GM23338 (cell line): ENCODE data around the gene MTHFS. TPM values are rescaled to one million over a fixed set of nuclear protein-coding genes. Genes with fewer than 3 reads are reported as not detected.

Experiments
- ATAC-seq: fragments of 200-7000 bp; cut with Tn5 transposase; 3 replicates; pipeline ENCODE4 v1.9.1; 2020
- DNase-seq: peaks from one replicate; pipeline ENCODE4 v3.0.0-alpha.2; 2015; ENCODE audit warnings: low spot score
- H2AFZ ChIP-seq: fragments of 200-600 bp; sonication (generic); 2 replicates; pipeline ENCODE4 v1.8.0; 2016; ENCODE audit warnings: antibody characterized with exemption, mild to moderate bottlenecking, moderate library complexity
- H3F3A ChIP-seq: fragments of 200-600 bp; sonication (generic); replicated peaks from 2 replicates; pipeline ENCODE4 v1.8.0; 2017; ENCODE audit warnings: antibody characterized with exemption, mixed run types, low read depth
- H3K27ac ChIP-seq: fragments of 200-600 bp; sonication (generic); 2 replicates; pipeline ENCODE4 v1.6.1; 2016; ENCODE audit warnings: low read depth
- H3K27me3 ChIP-seq: fragments of 200-600 bp; sonication (generic); 2 replicates; pipeline ENCODE4 v1.8.0; 2016; ENCODE audit warnings: mild to moderate bottlenecking, mixed run types, moderate library complexity; ENCODE audit not compliant: insufficient read depth
- H3K36me3 ChIP-seq: fragments of 200-600 bp; sonication (generic); 2 replicates; pipeline ENCODE4 v1.8.0; 2016; ENCODE audit warnings: mild to moderate bottlenecking; ENCODE audit not compliant: insufficient read depth
- H3K4me1 ChIP-seq: fragments of 200-600 bp; sonication (generic); 2 replicates; pipeline ENCODE4 v1.8.0; 2016; ENCODE audit warnings: mild to moderate bottlenecking, moderate library complexity; ENCODE audit not compliant: insufficient read depth
- H3K4me2 ChIP-seq: fragments of 200-600 bp; sonication (generic); 2 replicates; pipeline ENCODE4 v1.7.1; 2017; ENCODE audit warnings: mixed run types
- H3K4me3 ChIP-seq: fragments of 200-600 bp; sonication (generic); 2 replicates; pipeline ENCODE4 v1.6.1; 2016; ENCODE audit warnings: mixed run types
- H3K79me2 ChIP-seq: fragments of 200-600 bp; sonication (generic); replicated peaks from 2 replicates; pipeline ENCODE4 v1.8.0; 2017; ENCODE audit warnings: mild to moderate bottlenecking; ENCODE audit not compliant: insufficient read depth
- H3K9me2 ChIP-seq: fragments of 200-600 bp; sonication (generic); 2 replicates; pipeline ENCODE4 v1.8.0; 2017; ENCODE audit not compliant: insufficient read depth
- H4K20me1 ChIP-seq: fragments of 200-600 bp; sonication (generic); replicated peaks from 2 replicates; pipeline ENCODE4 v1.8.0; 2017; ENCODE audit warnings: mild to moderate bottlenecking; ENCODE audit not compliant: insufficient read depth
- H3K27ac Mint-ChIP-seq: 2 replicates; pipeline ENCODE4 v1.8.0; 2020; ENCODE audit warnings: inconsistent platforms, mild to moderate bottlenecking, moderate library complexity, mixed read lengths
- H3K27me3 Mint-ChIP-seq: 3 replicates; pipeline ENCODE4 v1.8.0; 2022; ENCODE audit warnings: low read depth, mild to moderate bottlenecking, moderate library complexity, mixed read lengths, inconsistent platforms; ENCODE audit not compliant: insufficient read depth, poor library complexity
- H3K36me3 Mint-ChIP-seq: 3 replicates; pipeline ENCODE4 v1.8.0; 2021; ENCODE audit warnings: low read depth, mild to moderate bottlenecking, inconsistent platforms, moderate library complexity, mixed read lengths
- H3K4me1 Mint-ChIP-seq: 3 replicates; pipeline ENCODE4 v1.8.0; 2020; ENCODE audit warnings: mild to moderate bottlenecking, inconsistent platforms, mixed read lengths
- H3K4me3 Mint-ChIP-seq: 3 replicates; pipeline ENCODE4 v1.8.0; 2021; ENCODE audit warnings: moderate library complexity, mild to moderate bottlenecking, inconsistent platforms, mixed read lengths
- H3K9me3 Mint-ChIP-seq: 3 replicates; pipeline ENCODE4 v1.8.0; 2020; ENCODE audit warnings: moderate library complexity, mild to moderate bottlenecking, inconsistent platforms, mixed read lengths
- CREB1 ChIP-seq: fragments of 250-450 bp; sonication (Bioruptor Pico); IDR thresholded peaks from 2 replicates; pipeline ENCODE4 v1.5.0; 2020; ENCODE audit warnings: low read depth, mild to moderate bottlenecking, moderate library complexity
- CTCF ChIP-seq, 2 experiments: fragments of 200-600 bp in 1 of 2; sonication (generic) in 1 of 2; conservative IDR thresholded peaks; 2 replicates each; pipeline versions ENCODE4 v1.5.1 to v1.6.1; 2016 to 2017; ENCODE audit warnings: antibody characterized with exemption in 2 of 2, low read depth in 2 of 2, mild to moderate bottlenecking in 2 of 2, moderate library complexity in 1 of 2
- EZH2phosphoT487 ChIP-seq: fragments of 200-600 bp; sonication (generic); IDR thresholded peaks from one replicate; pipeline ENCODE4 v1.8.1; 2018; ENCODE audit warnings: antibody characterized with exemption; ENCODE audit not compliant: unreplicated experiment
- NANOG ChIP-seq: IDR thresholded peaks from 2 replicates; pipeline ENCODE4 v1.6.1; 2016; ENCODE audit warnings: antibody characterized with exemption, borderline replicate concordance
- POLR2AphosphoS5 ChIP-seq: IDR thresholded peaks from 2 replicates; pipeline ENCODE4 v1.6.1; 2016; ENCODE audit warnings: antibody characterized with exemption, low read depth
- STAT1 ChIP-seq: IDR thresholded peaks from one replicate; pipeline ENCODE4 v1.6.1; 2016; ENCODE audit warnings: antibody characterized with exemption; ENCODE audit not compliant: unreplicated experiment
- ZNF114 ChIP-seq: fragments of 250-450 bp; sonication (Bioruptor Pico); IDR thresholded peaks from 2 replicates; pipeline ENCODE4 v1.5.0; 2020; ENCODE audit warnings: mild to moderate bottlenecking, moderate library complexity
- ZNF331 ChIP-seq: fragments of 250-450 bp; sonication (Bioruptor Pico); IDR thresholded peaks from 2 replicates; pipeline ENCODE4 v1.5.0; 2020; ENCODE audit warnings: low read depth, mild to moderate bottlenecking, moderate library complexity
- ZNF462 ChIP-seq: fragments of 250-450 bp; sonication (Bioruptor Pico); IDR thresholded peaks from 2 replicates; pipeline ENCODE4 v1.5.0; 2020; ENCODE audit warnings: mild to moderate bottlenecking, moderate library complexity
- polyA plus RNA-seq: library from polyadenylated mRNA; unstranded; fragments of >200 nt; fragmentation: Nextera tagmentation; extraction: Ambion mirVana; gene quantifications from 2 replicates; pipeline ENCODE4 v1.2.1, GENCODE V29; 2016
- total RNA-seq: library from RNA; depleted of rRNA; stranded (reverse); fragments of >200 nt; shearing (Covaris generic); gene quantifications from 2 replicates; pipeline ENCODE4 v1.2.3, GENCODE V29; 2014
- TF ChIP-seq, protein P1 (sequence below): IDR thresholded peaks from 2 replicates; pipeline ENCODE4 v1.6.1; 2016; ENCODE audit warnings: antibody characterized with exemption

Gene MTHFS
- total and polyA plus RNA-seq, 2 experiments from 2014 or later = 33.2 to 62.0 TPM

DNA sequence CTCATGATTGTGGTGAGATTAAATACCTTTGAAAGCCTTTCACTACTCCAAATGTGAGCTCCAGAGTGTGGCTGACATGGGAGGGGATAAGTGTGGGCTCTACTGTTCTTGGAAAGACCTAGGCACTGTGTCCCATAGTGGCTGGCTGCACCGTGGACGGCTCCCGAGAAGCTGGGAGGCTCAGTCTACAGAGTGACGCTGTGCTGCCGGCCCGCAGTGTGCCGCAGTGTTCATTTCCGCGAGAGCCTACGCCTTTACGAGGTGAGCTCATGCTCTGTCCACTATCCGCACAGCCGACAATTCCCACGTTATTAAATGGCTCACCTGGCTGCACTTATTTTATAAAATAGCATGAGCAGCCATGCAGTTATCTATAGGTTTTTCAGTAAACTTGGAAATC, 66.9 kb downstream of the MTHFS start:
- Histone ChIP-seq H3K27ac (no peak overlapping the region), H3K4me2 (no peak overlapping the region), H4K20me1 (no peaks in the 10 kb centered on the region), H3K9me2 (no peaks in the 10 kb centered on the region), H3K79me2 (no peaks in the 10 kb centered on the region), H2AFZ (no peak overlapping the region), H3K4me3 (no peak overlapping the region), H3K4me1 (no peaks in the 10 kb centered on the region), H3K36me3 (no peaks in the 10 kb centered on the region), H3F3A (no peaks in the 10 kb centered on the region), H3K27me3 (no peaks in the 10 kb centered on the region)
- H3K9me3 Mint-ChIP-seq = peaks cover 3% of the 10 kb centered on the region; the same call in 1 of the 3 replicates
- DNase-seq (no peak), ATAC-seq (no peak)
- H3K4me1 Mint-ChIP-seq = no peaks in the 10 kb centered on the region; the same call in 2 of the 3 replicates
- H3K36me3 Mint-ChIP-seq = peaks cover 28% of the 10 kb centered on the region
- no peak overlapping the region for H3K27ac Mint-ChIP-seq
- TF ChIP-seq POLR2AphosphoS5 (no peak), EZH2phosphoT487 (no peak), CREB1 (CRISPR knock-in tag) (no peak), STAT1 (no peak), CTCF (conservative IDR thresholded peaks at IDR 0.05; ENCODE audit: low read depth in 2 of 2) (no peak), NANOG (no peak)
- TF ChIP-seq, protein P1, sequence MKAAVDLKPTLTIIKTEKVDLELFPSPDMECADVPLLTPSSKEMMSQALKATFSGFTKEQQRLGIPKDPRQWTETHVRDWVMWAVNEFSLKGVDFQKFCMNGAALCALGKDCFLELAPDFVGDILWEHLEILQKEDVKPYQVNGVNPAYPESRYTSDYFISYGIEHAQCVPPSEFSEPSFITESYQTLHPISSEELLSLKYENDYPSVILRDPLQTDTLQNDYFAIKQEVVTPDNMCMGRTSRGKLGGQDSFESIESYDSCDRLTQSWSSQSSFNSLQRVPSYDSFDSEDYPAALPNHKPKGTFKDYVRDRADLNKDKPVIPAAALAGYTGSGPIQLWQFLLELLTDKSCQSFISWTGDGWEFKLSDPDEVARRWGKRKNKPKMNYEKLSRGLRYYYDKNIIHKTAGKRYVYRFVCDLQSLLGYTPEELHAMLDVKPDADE = no peak
- no peak overlapping the region for H3K4me3 Mint-ChIP-seq
- peaks cover 2% of the 10 kb centered on the region for H3K27me3 Mint-ChIP-seq

GRCh38 chr15:79828447-79828846, 68.4 kb downstream of the MTHFS start:
- no peak for DNase-seq
- ATAC-seq = no peak
- no peaks in the 10 kb centered on the region for H3K4me1 ChIP-seq
- no peak for TF ChIP-seq ZNF331
- no peak for TF ChIP-seq ZNF114 (CRISPR knock-in tag)
- TF ChIP-seq ZNF462 (CRISPR knock-in tag) = no peak
- TF ChIP-seq EZH2phosphoT487 = no peak

More at GRCh38 chr15:79828447-79828846, 68.4 kb downstream of the MTHFS start:
- Mint-ChIP-seq H3K4me1 (no peaks in the 10 kb centered on the region; the same call in 2 of the 3 replicates), H3K27me3 (peaks cover 2% of the 10 kb centered on the region), H3K4me3 (no peak overlapping the region), H3K27ac (no peak overlapping the region), H3K36me3 (peaks cover 23% of the 10 kb centered on the region), H3K9me3 (peaks cover 3% of the 10 kb centered on the region; the same call in 1 of the 3 replicates)
- Histone ChIP-seq H3K27me3 (no peaks in the 10 kb centered on the region), H2AFZ (no peak overlapping the region), H3K79me2 (no peaks in the 10 kb centered on the region), H3K9me2 (no peaks in the 10 kb centered on the region), H3K36me3 (no peaks in the 10 kb centered on the region), H3K4me2 (no peak overlapping the region), H4K20me1 (no peaks in the 10 kb centered on the region), H3K4me3 (no peak overlapping the region), H3K27ac (no peak overlapping the region), H3F3A (no peaks in the 10 kb centered on the region)
